Suprapubic skin (tissue), 4 donors: ENCODE data around the gene DDX10.

Experiments used
- EP300 ChIP-seq: sonication (generic); formaldehyde crosslinking; IDR thresholded peaks from one replicate; pipeline ENCODE4 v1.6.1; 2017; ENCODE audit warnings: antibody characterized with exemption
- POLR2A ChIP-seq, 2 donors: fragments of 450-650 bp; IDR thresholded peaks; one replicate each; pipeline ENCODE4 v1.6.1; 2017; ENCODE audit warnings: antibody characterized with exemption in 2 of 2, mild to moderate bottlenecking in 2 of 2, moderate library complexity in 2 of 2
- POLR2AphosphoS5 ChIP-seq, 3 donors: sonication (generic); formaldehyde crosslinking; IDR thresholded peaks; one replicate each; pipeline ENCODE4 v1.6.1; 2017; ENCODE audit warnings: antibody characterized with exemption in 3 of 3
- TF ChIP-seq, protein P1 (sequence below), 2 donors: fragments of 200-600 bp in 1 of 2; fragments of 450-650 bp in 1 of 2; sonication (generic) in 1 of 2; IDR thresholded peaks; one replicate each; pipeline ENCODE4 v1.5.1; 2016 to 2019; ENCODE audit warnings: antibody characterized with exemption in 2 of 2, mild to moderate bottlenecking in 1 of 2, moderate library complexity in 1 of 2

DNA sequence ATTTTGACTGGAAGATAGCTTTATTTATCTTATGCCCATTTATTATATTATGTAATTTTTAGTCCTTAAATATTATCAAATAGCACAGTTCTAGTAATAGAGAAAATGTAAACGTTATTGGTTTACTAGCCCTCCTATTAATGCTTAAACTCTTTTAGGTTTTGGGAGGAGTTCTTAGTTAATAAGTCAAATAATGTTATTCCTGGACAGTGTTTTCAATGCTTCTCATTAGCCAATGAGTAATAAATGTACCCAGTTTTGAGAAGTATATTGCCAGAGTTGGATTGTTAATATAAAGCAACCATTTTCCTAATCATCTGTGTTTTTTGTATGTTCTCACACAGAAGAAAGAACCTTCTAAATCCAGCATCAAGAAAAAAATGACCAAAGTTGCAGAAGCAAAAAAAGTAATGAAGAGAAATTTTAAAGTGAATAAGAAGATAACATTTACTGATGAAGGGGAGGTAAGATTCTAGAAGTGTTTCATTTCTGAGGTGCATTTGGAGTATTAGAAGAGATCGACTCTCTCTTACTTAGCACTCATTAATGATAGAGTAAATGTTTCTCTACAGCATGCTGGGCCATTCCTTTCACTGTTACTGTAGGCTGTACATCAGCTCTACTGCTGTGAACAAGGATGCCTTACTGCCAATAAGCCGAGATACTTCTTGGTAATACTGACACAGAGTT, 173.4 kb downstream of the DDX10 start:
- TF ChIP-seq, protein P1, sequence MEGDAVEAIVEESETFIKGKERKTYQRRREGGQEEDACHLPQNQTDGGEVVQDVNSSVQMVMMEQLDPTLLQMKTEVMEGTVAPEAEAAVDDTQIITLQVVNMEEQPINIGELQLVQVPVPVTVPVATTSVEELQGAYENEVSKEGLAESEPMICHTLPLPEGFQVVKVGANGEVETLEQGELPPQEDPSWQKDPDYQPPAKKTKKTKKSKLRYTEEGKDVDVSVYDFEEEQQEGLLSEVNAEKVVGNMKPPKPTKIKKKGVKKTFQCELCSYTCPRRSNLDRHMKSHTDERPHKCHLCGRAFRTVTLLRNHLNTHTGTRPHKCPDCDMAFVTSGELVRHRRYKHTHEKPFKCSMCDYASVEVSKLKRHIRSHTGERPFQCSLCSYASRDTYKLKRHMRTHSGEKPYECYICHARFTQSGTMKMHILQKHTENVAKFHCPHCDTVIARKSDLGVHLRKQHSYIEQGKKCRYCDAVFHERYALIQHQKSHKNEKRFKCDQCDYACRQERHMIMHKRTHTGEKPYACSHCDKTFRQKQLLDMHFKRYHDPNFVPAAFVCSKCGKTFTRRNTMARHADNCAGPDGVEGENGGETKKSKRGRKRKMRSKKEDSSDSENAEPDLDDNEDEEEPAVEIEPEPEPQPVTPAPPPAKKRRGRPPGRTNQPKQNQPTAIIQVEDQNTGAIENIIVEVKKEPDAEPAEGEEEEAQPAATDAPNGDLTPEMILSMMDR (IDR thresholded peaks at IDR 0.05): no peak
- TF ChIP-seq EP300 (no peak), POLR2AphosphoS5 (IDR thresholded peaks at IDR 0.05) (no peak), POLR2A (IDR thresholded peaks at IDR 0.05) (no peak)
